Hematopoietic multipotent progenitor cell treated with erythropoietin and hydrocortisone succinate and interleukin-3 and kit ligand, for 17 days (in vitro differentiated cells): ENCODE results near the gene CRIP1.
A peak's percentile ranks its signal among the peaks of the same experiment; 100 is the strongest.

ENCODE experiments used
- DNase-seq: peaks from one replicate; pipeline ENCODE4 v3.0.0-alpha.2; 2015; ENCODE audit warnings: low spot score

Gene CRIP1

GRCh38 chr14:105480807-105481801 lies 5.6 kb upstream of the CRIP1 start:
- DNase-seq: peak; percentile 85

DNA sequence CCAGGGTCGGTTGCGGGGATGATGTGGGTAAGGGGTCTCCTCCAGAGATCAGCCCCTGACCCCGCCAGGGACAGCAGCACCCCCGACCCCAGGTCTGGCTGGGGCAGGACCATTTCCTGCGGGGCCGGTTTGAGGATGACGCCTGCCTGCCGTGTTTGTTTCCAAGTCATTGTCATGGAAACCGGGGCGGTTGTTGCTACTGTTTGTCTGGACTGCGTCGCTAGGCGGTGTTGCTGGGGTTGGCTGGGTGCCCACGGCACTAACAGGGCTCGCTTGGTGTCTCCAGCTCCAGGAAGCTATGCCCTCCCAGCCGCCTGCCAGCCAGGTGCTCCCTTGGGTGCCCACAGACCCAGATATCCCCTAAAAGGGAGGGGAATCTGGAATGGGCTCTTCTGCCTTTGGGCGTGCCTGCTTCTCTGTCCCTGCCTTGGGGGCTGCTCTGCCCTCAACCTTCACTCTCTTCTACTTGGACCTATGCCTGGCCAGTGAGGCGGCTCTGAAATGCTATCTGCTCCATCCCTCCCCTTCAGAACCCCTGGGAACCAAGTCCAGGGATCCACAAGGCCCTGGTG lies 4.7 kb upstream of the CRIP1 start:
- peak; percentile 93 for DNase-seq

GRCh38 chr14:105482486-105483110 lies 4.1 kb upstream of the CRIP1 start:
- no peak for DNase-seq

DNA sequence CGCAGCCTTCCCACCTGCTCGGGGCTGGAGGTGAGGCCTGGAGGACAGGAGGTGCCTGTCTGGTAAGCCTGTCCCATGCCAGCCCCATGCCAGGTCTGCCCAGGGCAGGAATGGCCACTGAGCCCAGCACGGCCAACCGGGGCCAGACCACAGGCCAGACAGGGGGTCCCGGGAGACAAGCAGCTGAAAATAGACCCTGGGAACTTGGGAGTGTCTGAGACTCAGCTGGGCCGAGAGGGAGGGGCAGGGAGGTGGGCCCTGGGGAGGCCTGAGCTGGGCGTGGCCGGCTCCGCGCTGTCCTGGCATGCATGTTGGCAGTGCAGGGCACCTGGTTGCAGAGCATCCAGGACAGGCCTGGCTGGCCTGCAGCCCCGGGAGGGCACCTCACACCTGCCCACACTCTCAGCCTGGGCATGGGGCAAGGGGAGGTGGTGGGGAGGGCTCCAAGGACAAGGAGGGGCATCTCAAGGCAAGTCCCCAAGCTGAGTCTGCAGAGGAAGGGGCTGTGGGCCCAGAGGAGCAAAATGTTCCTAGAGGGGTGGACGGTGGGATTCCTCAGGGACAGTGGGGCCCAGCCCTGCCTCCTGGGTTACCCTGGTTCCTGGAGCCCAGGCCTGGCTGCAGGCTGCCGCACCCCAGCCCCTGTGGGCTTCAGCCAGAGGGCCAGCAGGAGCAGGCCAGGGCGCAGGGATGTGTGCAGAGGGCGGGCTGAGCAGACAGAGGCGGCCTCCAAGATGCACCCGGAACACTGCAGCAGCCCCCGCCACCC lies 3.2 kb upstream of the CRIP1 start:
- no peak for DNase-seq

GRCh38 chr14:105484069-105484996 lies 2.4 kb upstream of the CRIP1 start:
- no peak for DNase-seq

- DNase-seq: no peak
These were observed 1.7 kb upstream of the CRIP1 start for GRCh38 chr14:105484997-105485393.

DNA sequence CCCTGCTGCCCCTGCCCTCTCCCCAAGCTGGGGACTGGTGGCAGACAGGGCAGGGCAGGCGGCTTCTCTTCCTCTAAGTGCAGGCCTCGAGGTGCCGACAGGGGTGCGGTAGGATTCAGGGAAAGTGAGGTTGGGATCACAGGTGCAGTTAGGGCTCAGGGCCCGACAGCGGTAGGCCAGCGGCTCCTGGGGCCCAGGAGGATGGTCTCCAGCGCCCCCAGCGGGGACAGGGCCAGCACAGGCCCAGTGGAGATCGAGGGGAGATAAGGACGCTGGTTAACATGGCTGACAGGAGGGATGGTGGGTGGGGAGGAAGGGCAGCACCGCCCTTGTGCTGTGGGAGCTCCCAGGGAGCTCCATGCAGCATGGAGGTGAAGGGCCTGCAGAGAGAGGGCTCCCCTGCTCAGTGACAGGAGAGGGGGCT lies 935 bp upstream of the CRIP1 start:
- peak; percentile 65 for DNase-seq

DNA sequence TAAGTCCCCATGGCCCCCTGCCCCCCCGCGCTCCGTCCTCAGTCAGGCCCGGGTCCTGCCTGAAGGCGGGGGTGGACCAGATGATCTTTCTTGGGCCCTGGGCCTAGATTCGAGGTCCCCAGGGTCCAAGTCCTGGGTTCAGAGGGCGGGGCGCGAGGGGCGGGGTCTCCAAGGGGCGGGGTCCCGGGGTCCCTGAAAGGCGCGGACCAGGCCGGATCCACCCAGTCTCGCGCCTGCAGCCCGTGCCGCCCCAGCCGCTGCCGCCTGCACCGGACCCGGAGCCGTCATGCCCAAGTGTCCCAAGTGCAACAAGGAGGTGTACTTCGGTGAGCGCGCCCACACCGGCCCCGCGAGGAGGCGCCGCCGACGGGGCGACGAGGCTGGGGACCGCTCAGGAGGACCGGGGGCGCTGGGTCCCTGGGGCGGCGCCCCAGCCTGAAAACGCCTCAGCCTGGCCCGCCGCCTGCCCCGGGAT lies 325 bp downstream of the CRIP1 start:
- DNase-seq: no peak

DNA sequence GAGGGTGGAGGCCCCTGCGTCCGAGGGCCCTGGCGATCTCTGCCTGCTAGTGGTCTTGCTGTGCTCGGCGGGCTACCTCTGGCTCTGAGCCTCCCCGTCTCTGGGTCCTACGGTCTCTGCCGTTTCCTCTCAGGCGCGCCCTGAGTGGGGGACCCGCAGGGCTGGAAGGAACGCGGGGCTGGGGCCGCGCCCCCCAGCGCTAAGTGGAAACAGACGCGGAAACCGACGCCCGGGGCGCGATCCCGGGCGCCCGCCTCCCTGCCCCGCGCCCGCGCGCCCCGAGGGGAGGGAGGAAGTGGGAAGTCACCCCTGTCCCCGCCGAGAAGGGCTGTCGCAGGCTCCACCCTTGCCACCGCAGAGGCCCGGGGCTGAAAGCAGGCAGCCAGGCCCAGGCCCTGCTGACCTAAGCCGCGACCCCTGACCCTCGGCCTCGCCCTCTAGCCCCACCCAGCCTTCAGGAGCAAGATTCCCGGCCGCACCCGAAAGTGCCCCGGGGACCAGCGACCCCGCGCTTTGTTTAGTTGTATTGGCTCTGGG lies 831 bp downstream of the CRIP1 start:
- DNase-seq: no peak

DNA sequence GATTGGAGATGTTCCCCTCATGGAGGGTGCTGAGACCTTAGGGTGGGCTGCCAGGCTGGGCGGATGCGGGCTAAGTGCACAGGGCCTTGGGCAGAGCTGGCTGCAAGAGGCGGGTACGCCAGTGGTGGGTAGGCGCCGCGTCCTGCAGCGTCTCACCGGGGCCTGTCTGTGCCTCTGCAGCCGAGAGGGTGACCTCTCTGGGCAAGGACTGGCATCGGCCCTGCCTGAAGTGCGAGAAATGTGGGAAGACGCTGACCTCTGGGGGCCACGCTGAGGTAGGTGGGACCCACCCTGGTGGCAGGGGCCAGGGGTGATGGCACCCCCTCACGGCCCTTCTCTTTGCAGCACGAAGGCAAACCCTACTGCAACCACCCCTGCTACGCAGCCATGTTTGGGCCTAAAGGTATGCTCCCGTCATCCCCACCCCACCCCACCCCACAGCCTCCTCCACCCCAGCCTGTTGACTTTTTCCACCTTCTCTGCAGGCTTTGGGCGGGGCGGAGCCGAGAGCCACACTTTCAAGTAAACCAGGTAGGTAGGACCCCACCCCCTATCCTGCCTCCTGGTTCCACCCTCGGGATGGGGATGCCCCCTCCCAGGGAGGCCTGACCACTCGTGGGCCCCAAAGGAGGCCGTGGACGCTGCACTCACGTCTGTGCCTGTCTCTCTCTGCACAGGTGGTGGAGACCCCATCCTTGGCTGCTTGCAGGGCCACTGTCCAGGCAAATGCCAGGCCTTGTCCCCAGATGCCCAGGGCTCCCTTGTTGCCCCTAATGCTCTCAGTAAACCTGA lies 1.5 kb downstream of the CRIP1 start:
- DNase-seq: no peak

GRCh38 chr14:105488781-105489541 lies 2.3 kb downstream of the CRIP1 start:
- no peak for DNase-seq

- peak; percentile 80 for DNase-seq
These were observed 3.0 kb downstream of the CRIP1 start for GRCh38 chr14:105489542-105490266.

DNA sequence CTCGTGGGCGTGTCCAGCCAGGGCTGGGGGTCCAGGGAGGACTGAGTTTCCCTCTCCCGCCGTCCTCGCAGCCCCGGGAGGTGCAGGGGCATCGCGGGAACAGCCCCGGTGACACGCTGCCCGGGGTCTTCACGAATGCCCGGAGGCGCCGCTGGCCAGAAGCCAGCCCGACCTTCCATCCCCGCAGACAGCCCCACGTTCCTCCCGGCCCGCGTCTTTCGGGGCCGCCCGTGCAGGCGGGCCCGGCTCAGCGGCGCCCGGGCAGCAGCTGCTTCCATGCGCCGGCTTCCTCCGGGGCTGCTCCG lies 3.5 kb downstream of the CRIP1 start:
- DNase-seq: no peak

GRCh38 chr14:105490572-105491365 lies 4.1 kb downstream of the CRIP1 start, which contains the start of gene TEDC1:
TEDC1 (plus strand) TSS chr14:105491246; CDS start chr14:105491376, 130 bp downstream.
- DNase-seq: peak; percentile 99

- DNase-seq: peak; percentile 92
These were observed 4.8 kb downstream of the CRIP1 start for GRCh38 chr14:105491366-105491973.

GRCh38 chr14:105492031-105492970 lies 5.6 kb downstream of the CRIP1 start:
- DNase-seq: no peak
